Stimulated activated naive CD8-positive, alpha-beta T cell treated with anti-CD3 and anti-CD28 coated beads, Interleukin-15, amount 100 ng/mL, for 72 hours (primary cell): ENCODE results near the gene CDH4.
"Not testable (repeated sequence)": the region's sequence is repeated elsewhere in the genome, so short reads cannot be mapped to it uniquely, and the experiment has no call there.

ENCODE experiments used
- ATAC-seq: fragments of 150-1000 bp; cut with Tn5 transposase; 2 replicates; pipeline ENCODE4 v1.10.0; 2021; ENCODE audit warnings: mild to moderate bottlenecking, moderate library complexity
- DNase-seq, 2 donors: peaks; one replicate each; pipeline ENCODE4 v3.0.0; 2021 to 2022
- H3K27ac Mint-ChIP-seq, 2 donors: one replicate each; pipeline ENCODE4 v1.8.0; 2022; ENCODE audit warnings: mild to moderate bottlenecking in 2 of 2, mixed read lengths in 2 of 2, moderate library complexity in 2 of 2
- H3K27me3 Mint-ChIP-seq: one replicate; pipeline ENCODE4 v1.8.0; 2022; ENCODE audit warnings: mixed read lengths
- H3K4me1 Mint-ChIP-seq: one replicate; pipeline ENCODE4 v1.8.0; 2022; ENCODE audit warnings: mild to moderate bottlenecking, mixed read lengths
- H3K4me3 Mint-ChIP-seq, 2 donors: one replicate each; pipeline ENCODE4 v1.8.0; 2022; ENCODE audit warnings: mild to moderate bottlenecking in 2 of 2, mixed read lengths in 2 of 2, moderate library complexity in 1 of 2
- H3K9me3 Mint-ChIP-seq, 2 donors: one replicate each; pipeline ENCODE4 v1.8.0; 2022; ENCODE audit warnings: mixed read lengths in 2 of 2

Gene CDH4

GRCh38 chr20:61944967-61945366, 692.9 kb downstream of the CDH4 start:
- H3K27me3 Mint-ChIP-seq, H3K27ac Mint-ChIP-seq, H3K9me3 Mint-ChIP-seq, DNase-seq, H3K4me1 Mint-ChIP-seq, H3K4me3 Mint-ChIP-seq, ATAC-seq: not testable (repeated sequence)

GRCh38 chr20:61945495-61945894, 693.4 kb downstream of the CDH4 start:
- not testable (repeated sequence) for ATAC-seq, DNase-seq, H3K9me3 Mint-ChIP-seq, H3K4me1 Mint-ChIP-seq, H3K27me3 Mint-ChIP-seq, H3K27ac Mint-ChIP-seq, H3K4me3 Mint-ChIP-seq

GRCh38 chr20:61948056-61948455, 696.0 kb downstream of the CDH4 start:
- not testable (repeated sequence) for H3K4me1 Mint-ChIP-seq, H3K4me3 Mint-ChIP-seq, H3K27ac Mint-ChIP-seq, H3K9me3 Mint-ChIP-seq, DNase-seq, ATAC-seq
- H3K27me3 Mint-ChIP-seq, result peaks cover 15% of the 10 kb centered on the region

- H3K9me3 Mint-ChIP-seq, result no peaks in the 10 kb centered on the region
- DNase-seq (no peak), ATAC-seq (no peak)
- H3K4me1 Mint-ChIP-seq, result no peaks in the 10 kb centered on the region
- H3K27ac Mint-ChIP-seq, result no peak overlapping the region
- peaks cover 19% of the 10 kb centered on the region for H3K27me3 Mint-ChIP-seq
- H3K4me3 Mint-ChIP-seq, result no peak overlapping the region
Observed at GRCh38 chr20:61948586-61949362, 696.7 kb downstream of the CDH4 start.

- peaks cover 22% of the 10 kb centered on the region for H3K27me3 Mint-ChIP-seq
- no peak overlapping the region for H3K27ac Mint-ChIP-seq
- no peaks in the 10 kb centered on the region for H3K9me3 Mint-ChIP-seq
- no peak for ATAC-seq
- no peak overlapping the region for H3K4me3 Mint-ChIP-seq
- no peak for DNase-seq
- no peaks in the 10 kb centered on the region for H3K4me1 Mint-ChIP-seq
Observed at GRCh38 chr20:61949363-61949713, 697.3 kb downstream of the CDH4 start.

- no peak overlapping the region for H3K27ac Mint-ChIP-seq
Observed at GRCh38 chr20:61949714-61950640, 697.9 kb downstream of the CDH4 start.

GRCh38 chr20:61950641-61951071, 698.6 kb downstream of the CDH4 start:
- Mint-ChIP-seq H3K27ac (no peak overlapping the region), H3K4me3 (no peak overlapping the region), H3K9me3 (no peaks in the 10 kb centered on the region), H3K4me1 (no peaks in the 10 kb centered on the region), H3K27me3 (peaks cover 35% of the 10 kb centered on the region)
- ATAC-seq (peak; percentile 23), DNase-seq (no peak)

More at GRCh38 chr20:61949714-61950640, 697.9 kb downstream of the CDH4 start:
- Mint-ChIP-seq H3K27me3 (peaks cover 28% of the 10 kb centered on the region), H3K9me3 (no peaks in the 10 kb centered on the region), H3K4me1 (no peaks in the 10 kb centered on the region), H3K4me3 (no peak overlapping the region)
- DNase-seq (no peak), ATAC-seq (no peak)

- Mint-ChIP-seq H3K4me3 (no peak overlapping the region), H3K4me1 (no peaks in the 10 kb centered on the region), H3K27me3 (peaks cover 43% of the 10 kb centered on the region), H3K9me3 (no peaks in the 10 kb centered on the region), H3K27ac (no peak overlapping the region)
- DNase-seq (no peak), ATAC-seq (no peak)
Observed at GRCh38 chr20:61951695-61952533, 699.9 kb downstream of the CDH4 start.

GRCh38 chr20:61953037-61954021, 701.3 kb downstream of the CDH4 start:
- H3K27ac Mint-ChIP-seq, result no peak overlapping the region
- peaks cover 43% of the 10 kb centered on the region for H3K27me3 Mint-ChIP-seq
- no peaks in the 10 kb centered on the region for H3K9me3 Mint-ChIP-seq

GRCh38 chr20:61954276-61955021, 702.4 kb downstream of the CDH4 start:
- H3K9me3 Mint-ChIP-seq, result no peaks in the 10 kb centered on the region
- DNase-seq, result no peak
- no peak for ATAC-seq

More at GRCh38 chr20:61953037-61954021, 701.3 kb downstream of the CDH4 start:
- ATAC-seq (no peak), DNase-seq (no peak)
- H3K4me3 Mint-ChIP-seq, result no peak overlapping the region
- H3K4me1 Mint-ChIP-seq, result no peaks in the 10 kb centered on the region

GRCh38 chr20:61955668-61956395, 703.8 kb downstream of the CDH4 start:
- Mint-ChIP-seq H3K4me1 (no peaks in the 10 kb centered on the region), H3K27ac (no peak overlapping the region), H3K27me3 (peaks cover 43% of the 10 kb centered on the region), H3K4me3 (no peak overlapping the region), H3K9me3 (no peaks in the 10 kb centered on the region)
- no peak for ATAC-seq
- no peak for DNase-seq

More at GRCh38 chr20:61954276-61955021, 702.4 kb downstream of the CDH4 start:
- Mint-ChIP-seq H3K4me1 (no peaks in the 10 kb centered on the region), H3K4me3 (no peak overlapping the region), H3K27ac (peak overlapping the region in 1 of 2 donors; percentile 1), H3K27me3 (peaks cover 43% of the 10 kb centered on the region)

- H3K4me1 Mint-ChIP-seq, result no peaks in the 10 kb centered on the region
- H3K27ac Mint-ChIP-seq, result no peak overlapping the region
- DNase-seq, result no peak
- H3K9me3 Mint-ChIP-seq, result no peaks in the 10 kb centered on the region
- H3K4me3 Mint-ChIP-seq, result no peak overlapping the region
- H3K27me3 Mint-ChIP-seq, result peaks cover 42% of the 10 kb centered on the region
- no peak for ATAC-seq
Observed at GRCh38 chr20:61956396-61957342, 704.6 kb downstream of the CDH4 start.
